Ovary (tissue), 9 donors: Measurements from ENCODE around the gene AGMAT. TPM values are rescaled to one million over a fixed set of nuclear protein-coding genes. Genes with fewer than 3 reads are reported as not detected.
A peak's percentile ranks its signal among the peaks of the same experiment; 100 is the strongest.

Experiments used
- DNase-seq, 5 donors: peaks; one replicate each; pipeline ENCODE4 v3.0.0-alpha.2; 2019 to 2020
- H3K27ac ChIP-seq, 2 donors: fragments of 200-600 bp; one replicate each; pipeline versions ENCODE4 v1.5.1 to v1.8.0; 2019 to 2022
- H3K27me3 ChIP-seq: fragments of 200-600 bp; one replicate; pipeline ENCODE4 v1.8.0; 2022
- H3K36me3 ChIP-seq: fragments of 200-600 bp; sonication (generic); one replicate; pipeline ENCODE4 v1.5.1; 2019
- H3K4me1 ChIP-seq: one replicate; pipeline ENCODE4 v1.8.1; 2013; ENCODE audit warnings: mild to moderate bottlenecking, moderate library complexity; ENCODE audit not compliant: insufficient read depth
- H3K4me3 ChIP-seq: fragments of 200-600 bp; sonication (generic); one replicate; pipeline ENCODE4 v1.5.1; 2017
- H3K9me3 ChIP-seq, 2 donors: fragments of 200-600 bp in 1 of 2; sonication (generic) in 1 of 2; one replicate each; pipeline versions ENCODE4 v1.5.1 to v1.8.1; 2013 to 2019; ENCODE audit warnings: mild to moderate bottlenecking in 1 of 2, moderate library complexity in 1 of 2
- EP300 ChIP-seq: sonication (generic); formaldehyde crosslinking; IDR thresholded peaks from one replicate; pipeline ENCODE4 v1.6.1; 2017; ENCODE audit warnings: antibody characterized with exemption
- POLR2A ChIP-seq: fragments of 450-650 bp; IDR thresholded peaks from one replicate; pipeline ENCODE4 v1.6.1; 2017; ENCODE audit warnings: antibody characterized with exemption, mild to moderate bottlenecking, moderate library complexity
- WGBS, 3 donors: extraction: QIAGEN DNeasy Blood & Tissue Kit in 1 of 3; methylation state at CpG; one replicate each; pipeline versions ENCODE4 v1.1.5 to v1.1.7; 2013 to 2017; 5-methylcytosine and 5-hydroxymethylcytosine counted together
- intact Hi-C, 4 donors: fragments of 100-400 bp; cut with DNase I; formaldehyde crosslinking; loops; one replicate each; pipeline versions ENCODE4 v1.11.0 to v1.15.1; 2022 to 2023
- polyA plus RNA-seq, 2 donors: library from polyadenylated mRNA; stranded (reverse); fragments of 200-250 nt in 1 of 2; fragments of 350-450 nt in 1 of 2; fragmentation: Illumina TruSeq in 1 of 2; extraction: RNeasy Lipid Tissue Mini Kit (QIAGEN cat#74804) in 1 of 2; gene quantifications; one replicate each; pipeline ENCODE4 v1.2.3, GENCODE V29; 2013 to 2014
- total RNA-seq, 7 donors: library from RNA; depleted of rRNA in 2 of 7; stranded (reverse); fragments of >200 nt in 2 of 7; fragmentation: NEBNext Ultra II Directional in 3 of 7; extraction: Animal tissue kit (Norgen Biotek cat#: 25700) in 3 of 7; gene quantifications; one replicate each; pipeline versions ENCODE4 v1.1.0 to v1.2.4, GENCODE V29; 2016 to 2023
- TF ChIP-seq, protein P1 (sequence below), 3 donors: fragments of 450-650 bp in 2 of 3; fragments of 200-600 bp in 1 of 3; IDR thresholded peaks; one replicate each; pipeline versions ENCODE4 v1.5.1 to v1.8.0; 2016 to 2022; ENCODE audit warnings: antibody characterized with exemption in 3 of 3, mild to moderate bottlenecking in 1 of 3
- donor health status: DM: no; HTN: no; CAD: no; lungs with moderate emphysema.
- donor health status: DM: no; HTN: no; CAD: no.
- donor health status: Bipolar disorder and iron deficiency.
- donor health status: DM: yes; HTN: yes; CAD: no.
- donor health status: DM: no; HTN: no; CAD: no.
- donor health status: DM: yes; HTN: yes; CAD: no.

Gene AGMAT
- total and polyA plus RNA-seq, 9 donors = 0.08 to 1.5 (median 0.30) TPM; not detected in 4

DNA sequence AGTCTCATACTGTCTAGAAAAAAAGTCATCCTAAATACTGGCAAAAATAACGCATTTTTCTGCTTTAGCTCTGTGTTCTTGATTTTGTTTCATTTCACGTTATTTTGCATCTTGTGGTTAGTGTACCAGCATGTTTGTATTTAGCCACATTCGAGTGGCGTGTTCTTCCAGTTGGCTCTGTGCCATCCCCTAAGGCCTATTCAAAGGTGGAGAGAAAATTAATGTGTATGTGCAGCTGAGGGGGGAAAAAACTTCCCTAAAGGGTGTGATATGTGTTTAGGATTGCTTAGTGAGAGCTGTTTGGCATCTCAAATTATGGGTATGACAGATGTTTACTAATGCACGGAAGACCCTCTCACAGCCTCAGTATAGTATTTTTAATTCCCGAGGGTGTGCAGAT, 46.1 kb downstream of the AGMAT start:
- DNase-seq = no peak
- TF ChIP-seq POLR2A (no peak), EP300 (no peak)
- TF ChIP-seq, protein P1, sequence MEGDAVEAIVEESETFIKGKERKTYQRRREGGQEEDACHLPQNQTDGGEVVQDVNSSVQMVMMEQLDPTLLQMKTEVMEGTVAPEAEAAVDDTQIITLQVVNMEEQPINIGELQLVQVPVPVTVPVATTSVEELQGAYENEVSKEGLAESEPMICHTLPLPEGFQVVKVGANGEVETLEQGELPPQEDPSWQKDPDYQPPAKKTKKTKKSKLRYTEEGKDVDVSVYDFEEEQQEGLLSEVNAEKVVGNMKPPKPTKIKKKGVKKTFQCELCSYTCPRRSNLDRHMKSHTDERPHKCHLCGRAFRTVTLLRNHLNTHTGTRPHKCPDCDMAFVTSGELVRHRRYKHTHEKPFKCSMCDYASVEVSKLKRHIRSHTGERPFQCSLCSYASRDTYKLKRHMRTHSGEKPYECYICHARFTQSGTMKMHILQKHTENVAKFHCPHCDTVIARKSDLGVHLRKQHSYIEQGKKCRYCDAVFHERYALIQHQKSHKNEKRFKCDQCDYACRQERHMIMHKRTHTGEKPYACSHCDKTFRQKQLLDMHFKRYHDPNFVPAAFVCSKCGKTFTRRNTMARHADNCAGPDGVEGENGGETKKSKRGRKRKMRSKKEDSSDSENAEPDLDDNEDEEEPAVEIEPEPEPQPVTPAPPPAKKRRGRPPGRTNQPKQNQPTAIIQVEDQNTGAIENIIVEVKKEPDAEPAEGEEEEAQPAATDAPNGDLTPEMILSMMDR (IDR thresholded peaks at IDR 0.05) = no peak
- intact Hi-C loops = loop anchor here in 1 of 4 donors (10.0 kb wide), 1 partner anchor 76 kb away; the partner anchor contains the start of gene DDI2
- no peaks in the 10 kb centered on the region for H3K27me3 ChIP-seq
- 64 to 79% (median 70%) methylated on average over 6 of the region's 6 CpGs for WGBS, 3 donors
- H3K27ac ChIP-seq = no peak overlapping the region
- H3K4me1 ChIP-seq = no peaks in the 10 kb centered on the region
- no peaks in the 10 kb centered on the region for H3K36me3 ChIP-seq
- H3K4me3 ChIP-seq = no peak overlapping the region
- no peaks in the 10 kb centered on the region for H3K9me3 ChIP-seq

DNA sequence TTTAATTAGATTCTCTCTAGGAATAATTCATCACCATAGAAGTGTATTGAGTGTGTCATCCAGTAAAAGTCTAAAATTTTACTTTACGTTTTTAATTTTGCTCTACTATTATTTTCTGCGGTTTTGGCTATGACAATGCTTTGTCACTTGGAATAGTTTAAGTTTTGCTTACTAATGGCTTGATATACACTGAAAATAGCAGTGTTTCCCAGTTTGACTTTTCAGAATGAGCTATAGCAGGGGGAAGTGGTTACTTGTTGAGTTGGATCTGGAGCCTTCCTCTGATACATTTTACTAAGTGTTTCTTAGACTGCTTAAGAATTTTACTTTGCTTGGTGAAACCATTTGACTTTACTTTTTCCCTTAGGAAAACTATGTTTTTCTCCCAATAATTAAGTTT, 53.2 kb downstream of the AGMAT start:
- DNase-seq = no peak
- Histone ChIP-seq H3K9me3 (no peaks in the 10 kb centered on the region), H3K27ac (no peak overlapping the region), H3K4me1 (no peaks in the 10 kb centered on the region), H3K4me3 (no peak overlapping the region), H3K27me3 (no peaks in the 10 kb centered on the region), H3K36me3 (no peaks in the 10 kb centered on the region)
- intact Hi-C loops = loop anchor here in 1 of 4 donors (10.0 kb wide), 1 partner anchor 83 kb away; the partner anchor contains the start of gene DDI2
- TF ChIP-seq, protein P1 (IDR thresholded peaks at IDR 0.05) = no peak
- TF ChIP-seq POLR2A (no peak), EP300 (no peak)
- 86 to 89% (median 87%) methylated on average over 2 of the region's 2 CpGs for whole genome bisulfite sequencing, 3 donors

DNA sequence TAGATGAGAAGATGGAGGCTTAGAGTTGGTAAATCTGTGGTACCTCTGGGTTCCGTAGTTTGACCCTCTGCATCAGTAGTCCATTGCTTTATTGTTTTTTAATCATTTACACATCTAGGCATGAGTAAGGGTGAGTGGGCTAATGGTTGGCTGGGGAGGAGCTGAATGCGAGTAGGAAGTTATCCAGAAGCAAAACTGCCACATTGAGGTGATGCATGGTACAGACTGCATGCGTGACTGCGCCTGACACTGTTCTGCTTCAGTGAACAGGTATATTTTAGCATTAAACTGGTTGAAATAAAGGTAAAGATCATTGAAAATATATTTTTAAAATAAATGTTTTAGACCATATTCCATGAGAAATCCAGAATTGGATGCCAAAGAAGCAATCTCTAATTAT, 53.8 kb downstream of the AGMAT start:
- Histone ChIP-seq H3K9me3 (no peaks in the 10 kb centered on the region), H3K4me1 (no peaks in the 10 kb centered on the region), H3K36me3 (no peaks in the 10 kb centered on the region), H3K4me3 (no peak overlapping the region), H3K27me3 (no peaks in the 10 kb centered on the region), H3K27ac (no peak overlapping the region)
- intact Hi-C loops = loop anchor here in 1 of 4 donors (10.0 kb wide), 1 partner anchor 84 kb away; the partner anchor contains the start of gene DDI2
- TF ChIP-seq, protein P1 (IDR thresholded peaks at IDR 0.05) = no peak
- 96 to 98% (median 97%) methylated on average over 4 of the region's 4 CpGs for WGBS, 3 donors
- peak in 1 of 5 donors; percentile 5 for DNase-seq

DNA sequence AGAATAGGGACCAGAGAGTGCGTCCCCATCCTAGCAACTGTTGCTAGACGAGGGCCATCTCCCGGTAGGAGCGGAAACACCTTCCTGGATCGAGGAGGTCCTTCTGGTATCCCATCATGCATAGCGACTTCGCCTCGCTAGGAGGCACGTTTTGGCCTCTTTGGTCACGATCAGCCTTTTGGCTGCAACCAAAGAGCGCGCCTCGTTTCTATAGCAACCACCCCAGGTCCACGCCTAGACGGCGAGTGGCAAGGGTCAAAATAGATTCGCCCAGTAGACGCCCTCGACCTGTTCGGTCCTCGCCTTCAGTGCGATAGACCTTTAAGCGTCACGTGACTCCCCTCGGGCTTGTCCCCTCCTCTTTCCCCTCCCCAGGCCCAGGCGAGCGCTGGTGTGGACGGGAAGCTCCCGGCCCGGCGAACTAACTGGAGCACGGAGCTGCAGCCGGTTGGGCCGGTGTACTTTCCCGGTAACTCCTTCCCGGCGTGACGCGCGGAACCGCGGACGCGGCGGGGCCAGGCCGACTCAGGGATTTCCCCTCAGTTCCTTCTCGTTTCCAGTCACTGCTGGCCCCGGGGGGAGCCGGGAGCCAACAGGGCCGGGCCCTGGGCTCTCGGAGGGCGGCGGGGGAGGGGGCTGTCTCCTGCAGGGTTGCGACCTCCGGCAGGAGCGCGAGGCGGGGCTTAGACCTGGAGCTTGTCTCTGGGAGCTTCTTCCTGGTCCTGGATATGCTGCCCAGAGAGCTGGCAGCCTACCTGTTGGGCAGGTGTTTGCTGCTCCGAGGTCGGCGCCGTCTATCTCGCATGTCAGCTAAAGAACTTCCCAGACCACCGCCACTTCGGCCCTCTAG, 58.1 kb downstream of the AGMAT start, which contains the start of gene DNAJC16:
TSS of gene DNAJC16 (plus strand) at position 359 of the 850 bp plus-strand sequence. CDS start 2,258 bp downstream, outside the sequence.
- peaks cover 4% of the 10 kb centered on the region for H3K4me1 ChIP-seq
- intact Hi-C loops = loop anchor here in 1 of 4 donors (5.0 kb wide), 1 partner anchor 156 kb away; the partner anchor contains the start of gene PLEKHM2
- H3K4me3 ChIP-seq = peak within 1 kb of the TSS; percentile 87

More for the DNA sequence above, 58.1 kb downstream of the AGMAT start, which contains the start of gene DNAJC16:
- DNase-seq = peak; percentile 98 to 100 (median 99)
- no peaks in the 10 kb centered on the region for H3K9me3 ChIP-seq
- TF ChIP-seq POLR2A (peak; percentile 64), EP300 (peak; percentile 91)
- TF ChIP-seq, protein P1 (IDR thresholded peaks at IDR 0.05) = peak in 1 of 3 donors; percentile 45
- no peaks in the 10 kb centered on the region for H3K36me3 ChIP-seq
- H3K27ac ChIP-seq = peak within 1 kb of the TSS; percentile 86 to 97
- H3K27me3 ChIP-seq = no peaks in the 10 kb centered on the region
- 0 to 1% (median 0%) methylated on average over 62 to 65 of the region's 65 CpGs for WGBS, 3 donors
